Activated naive CD4-positive, alpha-beta T cell treated with anti-CD3 and anti-CD28 coated beads, Interleukin-2, amount 10 ng/mL, durations not matched to agents 7 days and 5 days (primary cell): ENCODE data around the gene ASCC2.
A peak's percentile ranks its signal among the peaks of the same experiment; 100 is the strongest.

Experiments
- CTCF ChIA-PET: fragments of 350-600 bp; sonication (Branson Sonifier 250); formaldehyde crosslinking; loops from one replicate; lab custom pipeline; 2021; ENCODE audit warnings: antibody characterized with exemption; lab: Charles Lee
- DNase-seq: peaks from one replicate; pipeline ENCODE4 v3.0.0-alpha.2; 2020
- H3K27ac Mint-ChIP-seq: one replicate; pipeline ENCODE4 v1.8.0; 2021; ENCODE audit warnings: mild to moderate bottlenecking, moderate library complexity, mixed read lengths
- H3K27me3 Mint-ChIP-seq: one replicate; pipeline ENCODE4 v1.8.0; 2021; ENCODE audit warnings: mild to moderate bottlenecking, mixed read lengths
- H3K36me3 Mint-ChIP-seq: one replicate; pipeline ENCODE4 v1.8.0; 2021; ENCODE audit warnings: mixed read lengths
- H3K4me1 Mint-ChIP-seq: one replicate; pipeline ENCODE4 v1.8.0; 2021; ENCODE audit warnings: mixed read lengths
- H3K4me3 Mint-ChIP-seq: one replicate; pipeline ENCODE4 v1.8.0; 2021; ENCODE audit warnings: mild to moderate bottlenecking, moderate library complexity, mixed read lengths
- H3K9me3 Mint-ChIP-seq: one replicate; pipeline ENCODE4 v1.8.0; 2021; ENCODE audit warnings: mixed read lengths

ASCC2 gene, protein sequence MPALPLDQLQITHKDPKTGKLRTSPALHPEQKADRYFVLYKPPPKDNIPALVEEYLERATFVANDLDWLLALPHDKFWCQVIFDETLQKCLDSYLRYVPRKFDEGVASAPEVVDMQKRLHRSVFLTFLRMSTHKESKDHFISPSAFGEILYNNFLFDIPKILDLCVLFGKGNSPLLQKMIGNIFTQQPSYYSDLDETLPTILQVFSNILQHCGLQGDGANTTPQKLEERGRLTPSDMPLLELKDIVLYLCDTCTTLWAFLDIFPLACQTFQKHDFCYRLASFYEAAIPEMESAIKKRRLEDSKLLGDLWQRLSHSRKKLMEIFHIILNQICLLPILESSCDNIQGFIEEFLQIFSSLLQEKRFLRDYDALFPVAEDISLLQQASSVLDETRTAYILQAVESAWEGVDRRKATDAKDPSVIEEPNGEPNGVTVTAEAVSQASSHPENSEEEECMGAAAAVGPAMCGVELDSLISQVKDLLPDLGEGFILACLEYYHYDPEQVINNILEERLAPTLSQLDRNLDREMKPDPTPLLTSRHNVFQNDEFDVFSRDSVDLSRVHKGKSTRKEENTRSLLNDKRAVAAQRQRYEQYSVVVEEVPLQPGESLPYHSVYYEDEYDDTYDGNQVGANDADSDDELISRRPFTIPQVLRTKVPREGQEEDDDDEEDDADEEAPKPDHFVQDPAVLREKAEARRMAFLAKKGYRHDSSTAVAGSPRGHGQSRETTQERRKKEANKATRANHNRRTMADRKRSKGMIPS

GRCh38 chr22:29837741-29838598 is at the start of gene ASCC2:
ASCC2 (minus strand) TSS chr22:29838274; CDS start chr22:29832325, 5,949 bp downstream.
- CTCF ChIA-PET, result interaction anchor here (0.7 to 1.6 kb wide), 4 partner anchors 167 to 1019 kb away, joined by 3 to 5 read pairs (median 4); no protein-coding TSS in a partner anchor
- H3K27me3 Mint-ChIP-seq, result no peaks in the 10 kb centered on the region
- H3K27ac Mint-ChIP-seq, result peak within 1 kb of the TSS; percentile 87
- peak within 1 kb of the TSS; percentile 95 for H3K4me3 Mint-ChIP-seq
- peaks cover 23% of the 10 kb centered on the region for H3K36me3 Mint-ChIP-seq
- peaks cover 31% of the 10 kb centered on the region for H3K4me1 Mint-ChIP-seq
- H3K9me3 Mint-ChIP-seq, result no peaks in the 10 kb centered on the region
- DNase-seq, result peak; percentile 100

DNA sequence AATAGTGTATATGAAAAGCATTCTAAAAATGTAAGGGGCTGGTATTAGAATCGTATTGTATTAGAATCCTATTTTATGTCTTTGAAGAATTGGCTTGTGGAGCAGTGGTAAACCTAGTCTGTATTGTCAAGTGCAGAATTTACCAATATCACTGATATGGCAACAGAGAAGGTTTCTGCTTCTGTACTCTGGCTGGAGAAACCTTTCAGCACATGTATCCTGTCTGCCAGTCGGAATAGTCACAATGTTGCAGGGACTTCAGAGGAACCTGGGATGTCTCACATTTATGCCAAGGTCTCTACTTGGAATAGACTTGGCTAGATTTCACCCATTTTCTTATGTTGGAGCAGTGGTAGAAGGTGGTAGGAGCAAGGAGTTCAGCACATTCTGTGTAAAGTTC is 49.3 kb upstream of the ASCC2 start:
- Mint-ChIP-seq H3K9me3 (no peaks in the 10 kb centered on the region), H3K36me3 (peaks cover 6% of the 10 kb centered on the region), H3K4me1 (peaks cover 10% of the 10 kb centered on the region), H3K27me3 (no peaks in the 10 kb centered on the region), H3K27ac (no peak overlapping the region), H3K4me3 (no peak overlapping the region)
- CTCF ChIA-PET, result no interaction called here
- no peak for DNase-seq

DNA sequence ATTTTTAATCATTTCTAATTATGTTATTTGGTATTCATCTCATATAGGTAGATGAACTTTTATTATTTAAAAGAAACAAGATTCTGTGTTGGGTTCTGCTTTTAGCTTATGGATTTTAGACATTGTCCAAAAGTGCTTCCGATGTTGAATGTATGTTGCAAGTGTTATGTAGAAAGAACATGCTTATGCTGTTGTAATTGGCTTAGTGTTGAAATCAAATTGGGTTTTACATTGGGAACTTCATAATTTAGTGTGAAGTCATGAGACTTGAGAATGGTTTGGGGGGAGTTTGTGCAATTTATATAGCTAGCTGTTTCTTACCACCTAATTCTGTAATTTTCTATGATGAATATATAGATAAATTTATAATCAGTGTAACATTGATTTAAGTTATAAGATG is 48.5 kb upstream of the ASCC2 start:
- H3K27ac Mint-ChIP-seq, result no peak overlapping the region
- no peak overlapping the region for H3K4me3 Mint-ChIP-seq
- peaks cover 7% of the 10 kb centered on the region for H3K27me3 Mint-ChIP-seq
- peaks cover 13% of the 10 kb centered on the region for H3K4me1 Mint-ChIP-seq
- no peak for DNase-seq
- CTCF ChIA-PET, result interaction anchor here (0.6 kb wide), 1 partner anchor 26 kb away, joined by 4 read pairs; no protein-coding TSS in a partner anchor
- peaks cover 6% of the 10 kb centered on the region for H3K36me3 Mint-ChIP-seq
- H3K9me3 Mint-ChIP-seq, result no peaks in the 10 kb centered on the region

DNA sequence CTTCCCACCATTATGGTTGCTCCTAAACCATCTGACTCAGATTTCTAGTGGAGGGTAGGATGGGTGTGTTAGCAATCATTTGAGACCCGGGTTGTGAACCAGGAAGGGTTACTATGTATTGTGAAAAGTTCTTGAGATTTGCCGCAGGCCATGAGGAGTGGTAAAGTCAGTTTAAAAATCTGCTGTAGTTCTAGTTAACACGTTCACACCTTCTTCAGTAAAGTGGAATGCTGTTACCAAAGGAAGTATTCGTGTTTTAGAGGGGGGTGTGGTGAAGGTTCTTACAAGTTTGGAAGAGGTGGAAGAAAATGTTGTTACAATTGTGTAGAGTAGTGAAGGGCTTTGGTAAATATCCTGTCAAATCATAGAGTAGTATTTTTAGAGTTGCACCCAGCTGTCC is 47.5 kb upstream of the ASCC2 start:
- DNase-seq, result no peak
- peaks cover 7% of the 10 kb centered on the region for H3K27me3 Mint-ChIP-seq
- CTCF ChIA-PET, result no interaction called here
- H3K4me1 Mint-ChIP-seq, result peaks cover 13% of the 10 kb centered on the region
- H3K4me3 Mint-ChIP-seq, result no peak overlapping the region
- H3K9me3 Mint-ChIP-seq, result no peaks in the 10 kb centered on the region
- no peak overlapping the region for H3K27ac Mint-ChIP-seq
- peaks cover 6% of the 10 kb centered on the region for H3K36me3 Mint-ChIP-seq

DNA sequence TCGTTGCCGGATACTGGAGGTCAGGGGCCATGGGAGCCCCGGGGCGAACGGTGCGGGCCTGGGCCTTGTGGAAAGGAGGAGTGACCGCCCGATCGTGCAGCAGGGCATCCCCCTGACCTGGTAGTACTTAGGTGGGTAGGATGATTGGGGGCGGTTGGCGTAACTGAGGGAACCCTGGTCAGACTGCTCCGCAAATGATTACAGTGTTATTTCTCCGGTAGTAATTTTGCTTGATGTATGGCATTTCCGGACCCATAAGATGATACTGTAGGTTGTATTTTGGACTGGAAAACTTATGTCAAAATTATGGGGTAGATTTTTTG is 45.7 kb upstream of the ASCC2 start:
- peak overlapping the region; percentile 81 for H3K27ac Mint-ChIP-seq
- H3K9me3 Mint-ChIP-seq, result no peaks in the 10 kb centered on the region
- CTCF ChIA-PET, result interaction anchor here (0.8 to 1.2 kb wide), 3 partner anchors 13 to 121 kb away, joined by 3 read pairs; no protein-coding TSS in a partner anchor
- H3K4me1 Mint-ChIP-seq, result peaks cover 13% of the 10 kb centered on the region
- H3K27me3 Mint-ChIP-seq, result peaks cover 12% of the 10 kb centered on the region
- H3K4me3 Mint-ChIP-seq, result peak overlapping the region; percentile 84
- peaks cover 6% of the 10 kb centered on the region for H3K36me3 Mint-ChIP-seq
- DNase-seq, result no peak

- peaks cover 16% of the 10 kb centered on the region for H3K27me3 Mint-ChIP-seq
- CTCF ChIA-PET, result interaction anchor here (0.8 to 1.2 kb wide), 3 partner anchors 13 to 121 kb away, joined by 3 read pairs; no protein-coding TSS in a partner anchor
- H3K36me3 Mint-ChIP-seq, result peaks cover 6% of the 10 kb centered on the region
- peaks cover 13% of the 10 kb centered on the region for H3K4me1 Mint-ChIP-seq
- H3K9me3 Mint-ChIP-seq, result no peaks in the 10 kb centered on the region
- peak within 1 kb of the TSS; percentile 81 for H3K27ac Mint-ChIP-seq
- H3K4me3 Mint-ChIP-seq, result peak within 1 kb of the TSS; percentile 84
- DNase-seq, result peak; percentile 93
Measured at GRCh38 chr22:29883045-29883774, 45.1 kb upstream of the ASCC2 start, which contains the start of gene MTMR3. MTMR3 (plus strand) TSS chr22:29883174; CDS start chr22:29971060, 87,886 bp downstream.

DNA sequence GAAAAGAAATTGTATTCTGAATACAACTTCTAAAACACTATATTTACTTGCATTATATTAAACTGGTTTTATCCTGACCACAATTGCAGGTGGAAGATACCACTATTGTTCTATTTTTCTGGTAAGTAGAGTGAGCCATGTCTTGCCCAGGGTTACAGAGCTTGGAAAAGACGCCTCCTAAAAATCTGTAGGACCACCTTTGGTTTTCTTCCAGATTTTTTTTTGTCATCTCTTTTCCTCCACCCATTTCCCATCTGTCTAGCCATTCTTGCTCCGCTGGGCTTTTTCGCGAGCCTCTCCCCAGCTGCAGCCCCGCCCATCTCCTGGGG is 44.6 kb upstream of the ASCC2 start:
- Mint-ChIP-seq H3K4me1 (peaks cover 13% of the 10 kb centered on the region), H3K4me3 (peak overlapping the region; percentile 84), H3K36me3 (peaks cover 6% of the 10 kb centered on the region), H3K9me3 (no peaks in the 10 kb centered on the region), H3K27me3 (peaks cover 21% of the 10 kb centered on the region), H3K27ac (peak overlapping the region; percentile 76)
- no peak for DNase-seq
- CTCF ChIA-PET, result interaction anchor here (1.2 kb wide), 1 partner anchor 62 kb away, joined by 3 read pairs; no protein-coding TSS in a partner anchor

GRCh38 chr22:29879753-29880152 is 41.7 kb upstream of the ASCC2 start:
- no peak for DNase-seq
- Mint-ChIP-seq H3K4me1 (peaks cover 13% of the 10 kb centered on the region), H3K27ac (no peak overlapping the region), H3K36me3 (peaks cover 6% of the 10 kb centered on the region), H3K9me3 (no peaks in the 10 kb centered on the region), H3K27me3 (peaks cover 27% of the 10 kb centered on the region), H3K4me3 (no peak overlapping the region)
- CTCF ChIA-PET, result interaction anchor here (0.6 kb wide), 1 partner anchor 209 kb away, joined by 3 read pairs; no protein-coding TSS in a partner anchor

DNA sequence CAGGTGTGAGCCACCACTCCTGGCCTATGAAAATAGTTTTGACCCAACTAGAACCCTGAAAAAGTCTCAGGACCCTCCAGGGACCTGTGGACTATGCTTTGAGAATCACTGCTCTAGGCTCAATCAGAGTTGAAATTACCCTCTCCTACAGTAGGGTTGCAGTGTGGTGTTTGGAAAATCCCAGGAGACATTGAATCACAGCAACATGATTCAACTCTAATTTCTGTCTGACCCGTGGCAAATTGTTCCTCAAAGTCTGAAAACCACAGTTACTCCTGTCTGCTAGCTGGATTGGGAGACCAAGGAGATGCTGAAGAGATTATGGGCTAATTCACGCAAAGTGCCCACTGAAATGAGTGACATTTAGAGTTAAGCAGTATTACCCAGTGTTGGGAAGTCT is 39.5 kb upstream of the ASCC2 start:
- H3K4me3 Mint-ChIP-seq, result no peak overlapping the region
- H3K4me1 Mint-ChIP-seq, result peaks cover 3% of the 10 kb centered on the region
- H3K36me3 Mint-ChIP-seq, result no peaks in the 10 kb centered on the region
- no peak for DNase-seq
- CTCF ChIA-PET, result interaction anchor here (0.6 kb wide), 1 partner anchor 241 kb away, joined by 4 read pairs; no protein-coding TSS in a partner anchor
- H3K27ac Mint-ChIP-seq, result no peak overlapping the region
- no peaks in the 10 kb centered on the region for H3K9me3 Mint-ChIP-seq
- peaks cover 33% of the 10 kb centered on the region for H3K27me3 Mint-ChIP-seq

DNA sequence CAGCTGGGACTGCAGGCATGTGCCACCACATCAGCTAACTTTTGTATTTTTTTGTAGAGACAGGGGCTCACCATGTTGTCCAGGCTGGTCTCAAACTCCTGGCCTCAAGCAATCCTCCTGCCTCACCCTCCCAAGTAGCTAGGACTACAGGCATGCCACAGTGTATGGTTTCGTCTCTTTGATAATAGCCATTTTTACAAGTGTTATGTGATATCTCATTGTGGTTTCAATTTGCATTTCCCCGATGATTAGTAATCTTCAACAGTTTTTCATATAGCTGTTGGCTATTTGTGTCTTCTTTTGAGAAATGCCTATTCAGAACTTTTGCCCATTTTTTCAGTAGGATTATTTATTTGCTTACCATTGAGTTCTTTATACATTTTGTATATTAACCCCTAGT is 35.9 kb upstream of the ASCC2 start:
- Mint-ChIP-seq H3K4me3 (no peak overlapping the region), H3K9me3 (no peaks in the 10 kb centered on the region), H3K27ac (no peak overlapping the region), H3K36me3 (no peaks in the 10 kb centered on the region), H3K4me1 (peaks cover 7% of the 10 kb centered on the region), H3K27me3 (peaks cover 29% of the 10 kb centered on the region)
- no peak for DNase-seq
- CTCF ChIA-PET, result no interaction called here

- Mint-ChIP-seq H3K4me3 (no peak overlapping the region), H3K36me3 (no peaks in the 10 kb centered on the region), H3K4me1 (peaks cover 7% of the 10 kb centered on the region), H3K27ac (no peak overlapping the region), H3K9me3 (no peaks in the 10 kb centered on the region), H3K27me3 (peaks cover 22% of the 10 kb centered on the region)
- DNase-seq, result no peak
- CTCF ChIA-PET, result no interaction called here
Measured at GRCh38 chr22:29872989-29873388, 34.9 kb upstream of the ASCC2 start.

DNA sequence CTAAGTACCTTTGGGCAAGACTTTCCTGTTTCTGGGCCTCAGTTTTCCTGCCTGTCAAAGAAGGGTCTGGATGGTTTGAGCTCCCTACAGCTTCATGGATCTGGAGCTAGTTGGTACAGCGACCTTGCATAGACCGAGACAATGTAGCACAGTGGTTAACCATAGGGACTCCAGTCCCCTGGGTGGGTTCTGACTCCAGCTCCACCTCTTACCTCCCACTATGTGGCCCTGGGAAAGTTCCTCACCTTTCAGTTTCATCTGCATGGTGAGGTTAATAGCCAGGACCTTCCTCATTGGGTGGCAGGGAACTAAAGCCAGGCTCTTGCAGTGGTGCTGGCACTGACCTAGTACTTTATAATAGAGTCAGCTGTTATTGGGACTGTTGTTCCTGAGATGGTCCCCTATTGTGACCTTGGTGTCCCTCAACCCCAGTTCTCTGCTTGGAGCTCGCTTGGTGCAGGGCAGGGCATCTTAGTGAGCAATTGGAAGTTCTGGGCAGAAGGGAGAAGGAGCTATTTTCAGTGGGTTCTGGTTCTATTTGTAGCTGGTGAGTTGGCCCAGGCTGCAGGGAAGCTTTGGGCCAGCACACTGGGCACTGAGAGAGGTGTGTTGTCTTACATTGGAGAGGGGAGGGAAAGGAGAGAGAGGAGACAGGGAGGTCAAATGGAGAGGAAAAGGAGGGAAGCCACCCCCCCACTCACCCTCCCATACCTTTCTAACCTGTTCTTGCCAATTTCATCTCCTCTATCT is 34.2 kb upstream of the ASCC2 start:
- Mint-ChIP-seq H3K4me1 (peaks cover 7% of the 10 kb centered on the region), H3K27me3 (peaks cover 17% of the 10 kb centered on the region), H3K4me3 (no peak overlapping the region), H3K36me3 (no peaks in the 10 kb centered on the region), H3K9me3 (no peaks in the 10 kb centered on the region), H3K27ac (no peak overlapping the region)
- no peak for DNase-seq
- CTCF ChIA-PET, result no interaction called here

DNA sequence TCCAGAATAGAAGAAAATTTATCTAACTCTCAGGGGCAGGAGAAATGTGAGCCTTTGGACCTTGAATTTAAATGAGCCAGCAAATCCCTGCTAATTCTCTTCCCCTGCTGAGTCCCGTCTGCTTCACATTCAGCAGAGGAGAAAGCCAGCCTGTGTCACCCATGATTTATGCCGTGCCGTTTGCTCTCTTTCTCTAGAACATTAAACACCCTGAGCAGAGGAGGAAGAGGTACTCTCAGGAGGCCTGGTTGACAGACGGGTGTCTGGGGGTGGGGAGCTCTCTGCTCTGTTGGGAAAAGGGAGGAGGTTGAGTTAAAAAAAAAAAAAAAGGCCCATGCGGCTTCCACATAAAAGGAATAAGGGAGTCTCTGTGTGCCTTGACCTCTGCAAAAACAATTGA is 33.6 kb upstream of the ASCC2 start:
- no peaks in the 10 kb centered on the region for H3K9me3 Mint-ChIP-seq

More for the DNA sequence above, 33.6 kb upstream of the ASCC2 start:
- H3K27ac Mint-ChIP-seq, result no peak overlapping the region
- H3K36me3 Mint-ChIP-seq, result no peaks in the 10 kb centered on the region
- peaks cover 19% of the 10 kb centered on the region for H3K27me3 Mint-ChIP-seq
- CTCF ChIA-PET, result no interaction called here
- peaks cover 7% of the 10 kb centered on the region for H3K4me1 Mint-ChIP-seq
- DNase-seq, result no peak
- H3K4me3 Mint-ChIP-seq, result no peak overlapping the region
